ACC112 (cell line): ENCODE results near the gene TCF12.
A peak's percentile ranks its signal among the peaks of the same experiment; 100 is the strongest.

Experiments used
- H2AFZ ChIP-seq: fragments of 200-600 bp; sonication (generic); one replicate; pipeline ENCODE4 v1.6.0; 2017; ENCODE audit warnings: antibody characterized with exemption, low read length; ENCODE audit not compliant: unreplicated experiment
- H3K27ac ChIP-seq: fragments of 200-600 bp; sonication (generic); 2 replicates; pipeline ENCODE4 v1.5.1; 2014; ENCODE audit warnings: low read depth, mild to moderate bottlenecking, antibody characterized with exemption, low read length, moderate library complexity
- H3K27me3 ChIP-seq: fragments of 200-600 bp; sonication (generic); 2 replicates; pipeline ENCODE4 v1.6.1; 2014; ENCODE audit warnings: mild to moderate bottlenecking, antibody characterized with exemption, low read length, moderate library complexity, mixed read lengths; ENCODE audit not compliant: insufficient read depth
- H3K36me3 ChIP-seq: fragments of 200-600 bp; sonication (generic); 2 replicates; pipeline ENCODE4 v1.6.1; 2016; ENCODE audit warnings: mild to moderate bottlenecking, antibody characterized with exemption, low read length, moderate library complexity, mixed read lengths; ENCODE audit not compliant: insufficient read depth
- H3K4me1 ChIP-seq: fragments of 200-600 bp; sonication (generic); one replicate; pipeline ENCODE4 v1.6.1; 2016; ENCODE audit warnings: low read length, mixed read lengths; ENCODE audit not compliant: insufficient read depth, unreplicated experiment, control insufficient read depth
- H3K4me3 ChIP-seq: fragments of 200-600 bp; sonication (generic); 2 replicates; pipeline ENCODE4 v1.5.1; 2014; ENCODE audit warnings: mild to moderate bottlenecking, low read depth, low read length
- H3K79me2 ChIP-seq: fragments of 200-600 bp; sonication (generic); one replicate; pipeline ENCODE4 v1.6.0; 2016; ENCODE audit warnings: low read length; ENCODE audit not compliant: control insufficient read depth, unreplicated experiment, insufficient read depth

TCF12 gene

DNA sequence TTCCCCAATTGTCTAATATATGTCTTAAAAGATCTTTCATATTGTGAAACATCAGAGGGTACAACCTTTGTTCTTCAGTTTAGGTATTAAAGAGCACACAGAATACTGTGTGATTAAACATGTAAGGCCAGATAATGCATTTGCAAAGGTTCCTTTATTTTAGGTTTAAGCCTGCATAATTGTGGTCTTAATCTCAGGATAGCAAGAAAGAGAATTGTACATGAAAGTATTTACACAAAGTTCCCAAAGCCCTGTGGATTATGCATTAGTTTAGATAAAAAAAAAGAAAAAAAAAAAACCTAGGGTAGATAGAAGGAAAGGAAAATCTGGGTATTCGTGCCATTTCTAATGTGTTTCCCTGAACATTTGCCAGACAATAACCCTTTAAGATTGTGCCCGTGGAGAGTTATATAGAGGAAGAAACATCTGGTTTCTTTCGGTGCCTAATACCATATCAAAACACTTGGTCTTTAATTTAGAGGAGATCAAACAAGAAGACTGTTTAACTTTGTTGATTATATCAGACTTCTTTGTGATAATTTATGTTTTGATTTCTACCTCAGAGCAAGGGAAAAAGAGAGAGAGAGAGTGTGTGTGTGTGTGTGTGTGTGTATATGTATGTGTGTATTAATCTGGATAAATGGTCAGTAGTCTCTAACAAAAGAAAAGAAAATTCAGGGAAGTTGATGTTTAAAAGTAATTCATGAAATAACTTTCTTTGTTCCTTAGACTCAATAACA lies 318.3 kb downstream of the TCF12 start:
- H3K4me1 ChIP-seq: no peaks in the 10 kb centered on the region
- H3K27me3 ChIP-seq: no peaks in the 10 kb centered on the region
- no peaks in the 10 kb centered on the region for H3K79me2 ChIP-seq
- H3K36me3 ChIP-seq: peaks cover 30% of the 10 kb centered on the region
- H2AFZ ChIP-seq: no peak overlapping the region
- no peak overlapping the region for H3K4me3 ChIP-seq
- peak overlapping the region; percentile 2; the same call in 1 of the 2 replicates for H3K27ac ChIP-seq

DNA sequence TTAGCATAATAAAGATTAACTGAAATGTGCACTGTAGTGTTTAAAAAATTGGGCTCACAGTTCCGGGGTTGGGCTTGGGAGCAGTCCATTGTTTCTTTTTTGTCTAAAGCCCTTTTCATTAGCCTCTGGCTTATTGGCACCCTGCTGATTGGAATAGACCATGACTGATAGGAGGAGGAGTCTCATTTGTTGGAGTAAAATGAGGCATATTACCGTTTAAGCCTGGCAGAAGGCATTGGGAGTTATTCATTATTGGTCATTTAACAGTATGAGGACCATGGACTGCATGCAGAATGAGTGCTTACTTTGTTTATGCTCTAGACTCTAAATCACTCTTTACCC lies 318.8 kb downstream of the TCF12 start:
- Histone ChIP-seq H3K4me1 (no peaks in the 10 kb centered on the region), H2AFZ (no peak overlapping the region), H3K4me3 (no peak overlapping the region), H3K27ac (no peak overlapping the region), H3K79me2 (no peaks in the 10 kb centered on the region), H3K27me3 (no peaks in the 10 kb centered on the region), H3K36me3 (peaks cover 30% of the 10 kb centered on the region)

DNA sequence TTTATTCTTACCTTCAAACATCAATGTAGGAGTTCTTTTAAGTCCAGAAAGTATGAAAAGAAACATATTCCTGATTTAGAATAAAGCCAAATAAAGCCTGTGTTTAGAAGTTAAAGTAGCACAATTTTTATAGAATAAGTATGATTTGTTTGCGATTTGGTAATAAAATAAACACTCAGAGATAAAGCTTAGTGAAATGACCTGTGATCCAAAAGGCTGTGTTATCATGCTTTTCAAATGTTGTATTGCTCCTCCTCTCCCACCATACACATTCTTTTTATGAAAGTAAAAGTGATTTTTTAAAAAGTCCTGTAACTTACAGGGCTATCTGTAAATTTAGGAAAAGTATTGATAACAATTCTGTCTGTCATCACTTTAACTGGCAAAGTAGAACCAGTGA lies 319.2 kb downstream of the TCF12 start:
- Histone ChIP-seq H3K79me2 (no peaks in the 10 kb centered on the region), H3K4me1 (no peaks in the 10 kb centered on the region), H2AFZ (no peak overlapping the region), H3K36me3 (peaks cover 30% of the 10 kb centered on the region), H3K27me3 (no peaks in the 10 kb centered on the region), H3K27ac (no peak overlapping the region), H3K4me3 (no peak overlapping the region)

DNA sequence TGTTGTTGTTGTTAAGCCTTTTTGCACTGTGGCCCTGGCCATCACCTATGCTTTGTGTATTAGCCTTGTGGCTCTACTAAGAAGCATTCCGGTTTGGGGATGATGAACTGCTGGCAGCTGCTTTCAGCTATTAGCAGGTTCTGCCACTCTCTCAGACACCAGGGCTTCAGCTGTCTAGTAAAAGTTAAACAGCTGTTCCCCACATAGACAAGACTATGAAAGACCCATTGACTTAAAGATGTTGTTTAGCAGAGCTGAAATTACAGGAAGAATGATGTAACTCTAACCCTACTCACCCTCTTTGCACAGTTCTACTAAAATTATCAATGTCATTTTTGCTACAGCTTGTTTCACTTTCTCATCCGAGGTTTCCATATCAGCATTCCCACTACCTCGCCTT lies 326.7 kb downstream of the TCF12 start:
- no peaks in the 10 kb centered on the region for H3K79me2 ChIP-seq
- H3K4me3 ChIP-seq: no peak overlapping the region
- no peak overlapping the region for H2AFZ ChIP-seq
- no peak overlapping the region for H3K27ac ChIP-seq
- no peaks in the 10 kb centered on the region for H3K27me3 ChIP-seq
- H3K4me1 ChIP-seq: no peaks in the 10 kb centered on the region
- peaks cover 25% of the 10 kb centered on the region for H3K36me3 ChIP-seq

DNA sequence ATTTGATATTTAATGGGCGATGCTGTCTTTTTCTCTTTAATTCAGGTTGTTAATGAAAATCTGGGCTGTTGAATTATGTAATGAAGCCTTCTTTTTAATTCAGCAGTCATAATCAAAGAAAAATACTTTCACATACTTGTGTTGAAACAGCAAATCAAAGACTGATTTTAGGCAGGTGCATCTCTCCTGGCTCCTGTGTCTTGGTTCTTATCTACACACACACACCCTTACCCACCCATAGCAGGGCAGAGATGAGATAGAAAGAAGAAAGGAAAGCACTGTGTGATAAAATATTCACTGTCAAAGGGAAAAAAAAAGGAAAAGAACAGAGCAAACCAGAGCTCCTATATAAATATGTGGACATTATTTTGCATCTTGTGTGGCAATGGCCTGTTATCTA lies 327.3 kb downstream of the TCF12 start:
- Histone ChIP-seq H3K4me3 (no peak overlapping the region), H2AFZ (no peak overlapping the region), H3K4me1 (no peaks in the 10 kb centered on the region), H3K79me2 (no peaks in the 10 kb centered on the region), H3K36me3 (peaks cover 31% of the 10 kb centered on the region), H3K27me3 (no peaks in the 10 kb centered on the region), H3K27ac (no peak overlapping the region)

DNA sequence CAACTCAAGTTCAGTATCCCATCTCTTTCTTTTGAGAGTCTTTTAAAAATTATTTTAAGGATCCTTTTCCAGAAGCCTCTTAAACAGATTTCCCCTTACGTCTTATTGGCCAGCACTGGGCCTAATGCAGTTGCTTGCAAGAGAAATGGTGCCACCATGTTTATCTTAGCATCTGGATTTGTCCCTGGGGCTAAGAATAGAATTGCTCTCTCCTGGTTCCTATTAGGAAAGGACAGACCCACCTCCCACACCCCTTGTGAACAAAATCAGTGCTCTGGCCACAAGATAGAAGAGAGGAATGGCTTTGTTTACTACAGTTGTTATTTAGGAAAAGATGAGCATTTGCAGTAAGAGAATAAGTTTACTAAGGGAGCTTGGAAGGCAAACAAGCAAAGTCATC lies 329.6 kb downstream of the TCF12 start:
- Histone ChIP-seq H3K27me3 (no peaks in the 10 kb centered on the region), H3K27ac (no peak overlapping the region), H3K4me3 (no peak overlapping the region), H3K79me2 (no peaks in the 10 kb centered on the region), H2AFZ (no peak overlapping the region), H3K36me3 (peaks cover 42% of the 10 kb centered on the region), H3K4me1 (peaks cover 14% of the 10 kb centered on the region)

DNA sequence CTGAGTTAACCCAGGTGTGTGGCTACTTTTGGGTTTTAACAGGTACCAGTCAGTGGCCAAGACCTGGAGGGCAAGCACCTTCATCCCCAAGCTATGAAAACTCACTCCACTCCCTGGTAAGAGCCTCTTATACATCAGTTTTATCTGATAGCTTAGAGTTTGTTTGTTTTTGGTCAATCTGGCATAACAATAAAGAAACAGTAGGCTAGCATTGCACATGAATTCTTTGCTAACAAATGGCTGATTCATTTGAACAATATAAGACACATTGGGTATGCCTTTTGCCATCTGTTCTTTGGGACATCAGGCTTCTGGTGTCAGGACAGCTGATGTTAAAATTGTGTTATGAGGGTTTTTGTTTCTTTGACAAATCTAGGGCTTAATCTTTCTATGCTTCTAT lies 332.9 kb downstream of the TCF12 start:
- Histone ChIP-seq H3K27me3 (no peaks in the 10 kb centered on the region), H3K4me1 (peaks cover 14% of the 10 kb centered on the region), H3K4me3 (peak overlapping the region; percentile 33; the same call in 1 of the 2 replicates), H3K36me3 (peaks cover 52% of the 10 kb centered on the region), H3K27ac (peak overlapping the region; percentile 71), H2AFZ (no peak overlapping the region), H3K79me2 (no peaks in the 10 kb centered on the region)

DNA sequence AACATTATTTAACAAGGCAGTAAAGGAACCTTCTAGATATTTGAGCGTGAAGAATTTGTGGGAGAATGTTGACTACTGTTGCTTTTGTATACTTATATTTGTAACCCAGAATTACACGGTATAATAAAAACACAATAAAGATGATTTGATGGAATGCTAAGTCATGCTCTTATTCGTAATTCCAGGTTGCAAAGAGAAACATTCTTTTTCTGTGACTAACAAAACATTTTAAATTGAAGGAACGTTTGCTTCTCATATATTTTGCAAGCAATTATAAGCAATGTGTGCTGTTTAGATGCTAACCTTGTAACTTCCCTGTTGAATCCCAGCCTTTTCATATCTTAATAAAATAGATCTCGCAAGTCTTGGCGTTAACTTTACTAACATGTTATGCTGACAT lies 333.5 kb downstream of the TCF12 start:
- Histone ChIP-seq H3K79me2 (no peaks in the 10 kb centered on the region), H3K4me3 (peak overlapping the region; percentile 33; the same call in 1 of the 2 replicates), H3K4me1 (peaks cover 14% of the 10 kb centered on the region), H3K27ac (peak overlapping the region; percentile 71), H3K36me3 (peaks cover 52% of the 10 kb centered on the region), H2AFZ (no peak overlapping the region), H3K27me3 (no peaks in the 10 kb centered on the region)

DNA sequence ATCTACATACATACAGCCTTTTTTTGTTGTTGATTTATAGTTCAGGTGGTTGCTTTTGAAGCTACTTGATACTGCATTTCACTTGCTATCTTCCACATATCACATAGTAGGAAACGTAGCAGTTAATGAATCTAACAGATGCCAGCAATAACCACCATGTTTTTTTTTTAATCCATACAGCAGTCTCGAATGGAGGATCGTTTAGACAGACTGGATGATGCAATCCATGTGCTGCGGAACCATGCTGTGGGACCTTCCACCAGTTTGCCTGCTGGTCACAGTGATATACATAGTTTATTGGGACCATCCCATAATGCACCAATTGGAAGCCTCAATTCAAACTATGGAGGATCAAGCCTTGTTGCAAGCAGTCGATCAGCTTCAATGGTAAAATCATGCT lies 334.6 kb downstream of the TCF12 start:
- Histone ChIP-seq H3K27me3 (no peaks in the 10 kb centered on the region), H3K27ac (no peak overlapping the region)

DNA sequence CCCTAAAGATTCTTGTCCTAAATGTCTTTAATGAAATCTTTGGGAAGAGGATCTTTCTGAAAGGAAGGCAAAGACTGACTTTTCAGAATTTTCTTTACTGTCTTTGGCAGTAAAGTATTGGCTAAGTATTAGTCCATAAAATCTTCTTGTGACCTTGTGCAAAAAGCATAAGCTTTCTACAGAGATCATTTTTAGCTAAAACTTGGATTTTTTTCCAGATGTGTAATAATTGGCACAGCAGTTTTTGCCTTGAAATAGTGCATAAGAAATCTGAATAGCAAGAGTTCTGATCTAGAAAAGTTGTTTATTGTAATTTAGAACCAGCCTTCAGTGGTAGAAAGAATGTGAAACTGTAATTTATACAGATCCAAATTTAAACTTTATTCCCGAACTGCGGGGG lies 335.1 kb downstream of the TCF12 start:
- no peaks in the 10 kb centered on the region for H3K27me3 ChIP-seq
- H2AFZ ChIP-seq: no peak overlapping the region
- peaks cover 42% of the 10 kb centered on the region for H3K36me3 ChIP-seq
- H3K4me3 ChIP-seq: no peak overlapping the region
- H3K27ac ChIP-seq: no peak overlapping the region
- no peaks in the 10 kb centered on the region for H3K79me2 ChIP-seq
- peaks cover 14% of the 10 kb centered on the region for H3K4me1 ChIP-seq

More for the DNA sequence above, 334.6 kb downstream of the TCF12 start:
- H3K4me3 ChIP-seq: no peak overlapping the region
- H3K4me1 ChIP-seq: peaks cover 14% of the 10 kb centered on the region
- no peak overlapping the region for H2AFZ ChIP-seq
- H3K36me3 ChIP-seq: peaks cover 42% of the 10 kb centered on the region
- no peaks in the 10 kb centered on the region for H3K79me2 ChIP-seq

DNA sequence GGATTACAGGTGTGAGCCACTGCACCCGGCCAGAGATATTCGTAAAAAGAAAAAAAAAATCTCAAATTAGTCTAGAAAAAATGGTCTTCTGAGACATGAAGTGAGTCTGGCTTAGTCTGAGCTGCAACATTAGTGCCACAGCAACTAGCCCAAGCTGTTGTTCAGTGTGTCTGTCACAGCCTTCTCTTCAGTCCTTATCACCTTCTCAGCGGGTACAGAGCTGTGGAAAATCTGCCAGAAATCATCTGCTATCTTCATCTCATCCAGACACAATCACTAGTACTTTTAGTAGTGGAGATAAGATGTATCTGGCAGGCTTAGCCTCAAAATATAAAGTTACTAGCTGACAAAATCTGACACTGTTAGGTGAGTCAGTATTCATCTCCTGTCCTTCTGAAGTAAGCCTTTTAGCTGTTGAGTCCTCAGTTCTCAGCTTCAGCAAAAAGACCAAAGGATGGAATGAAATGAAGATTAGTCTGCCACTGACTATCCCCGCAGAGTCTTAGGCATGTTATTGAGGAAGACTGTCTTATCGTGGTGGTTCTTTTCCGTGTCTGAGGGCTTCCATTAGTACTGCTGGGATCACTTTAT lies 337.4 kb downstream of the TCF12 start:
- Histone ChIP-seq H2AFZ (no peak overlapping the region), H3K27me3 (no peaks in the 10 kb centered on the region), H3K79me2 (no peaks in the 10 kb centered on the region), H3K4me1 (peaks cover 28% of the 10 kb centered on the region), H3K4me3 (no peak overlapping the region), H3K27ac (no peak overlapping the region), H3K36me3 (peaks cover 25% of the 10 kb centered on the region)
